CD4-positive, alpha-beta T cell (primary cell): ENCODE results near the gene KRT33B. TPM values are rescaled to one million over a fixed set of nuclear protein-coding genes. Genes with fewer than 3 reads are reported as not detected.
A peak's percentile ranks its signal among the peaks of the same experiment; 100 is the strongest.

Experiments
- ATAC-seq: fragments of 200-7000 bp; cut with Tn5 transposase; one replicate; pipeline ENCODE4 v1.10.0; 2022; ENCODE audit warnings: mild to moderate bottlenecking; ENCODE audit not compliant: poor library complexity
- CTCF ChIA-PET: fragments of 350-600 bp; sonication (Branson Sonifier 250); formaldehyde crosslinking; loops from one replicate; lab custom pipeline; 2021; ENCODE audit warnings: antibody characterized with exemption, inconsistent platforms; lab: Charles Lee
- POLR2A ChIA-PET: fragments of 350-600 bp; sonication (Branson Sonifier 250); formaldehyde crosslinking; loops from one replicate; lab custom pipeline; 2021; ENCODE audit warnings: antibody characterized with exemption, inconsistent platforms; lab: Charles Lee
- DNase-seq, 14 experiments: peaks; one replicate each; pipeline ENCODE4 v3.0.0-alpha.2; 2013 to 2020; ENCODE audit warnings: mixed read lengths in 2 of 14
- H3K27ac ChIP-seq, 2 donors: one replicate each; pipeline versions ENCODE4 v1.5.1 to v1.7.0; 2013; ENCODE audit warnings: low read length in 2 of 2, low read depth in 1 of 2, mild to moderate bottlenecking in 1 of 2
- H3K27me3 ChIP-seq, 2 experiments: 1 replicate in 1 of 2; 2 replicates in 1 of 2; pipeline versions ENCODE4 v1.6.1 to v1.7.0; 2013; ENCODE audit warnings: low read length in 2 of 2, control low read depth in 1 of 2, mild to moderate bottlenecking in 1 of 2, moderate library complexity in 1 of 2; ENCODE audit not compliant: insufficient read depth in 2 of 2, control insufficient read depth in 1 of 2
- H3K36me3 ChIP-seq: one replicate; pipeline ENCODE4 v1.6.1; 2013; ENCODE audit warnings: low read length, control low read depth; ENCODE audit not compliant: insufficient read depth
- H3K4me1 ChIP-seq: one replicate; pipeline ENCODE4 v1.6.1; 2013; ENCODE audit warnings: low read length, control low read depth; ENCODE audit not compliant: insufficient read depth
- H3K4me3 ChIP-seq: one replicate; pipeline ENCODE4 v1.5.1; 2013; ENCODE audit warnings: mild to moderate bottlenecking, low read length, moderate library complexity
- H3K9me3 ChIP-seq, 2 experiments: 1 replicate in 1 of 2; 2 replicates in 1 of 2; pipeline versions ENCODE4 v1.6.1 to v1.7.0; 2013; ENCODE audit warnings: low read length in 2 of 2, mild to moderate bottlenecking in 2 of 2, control low read depth in 1 of 2, moderate library complexity in 1 of 2; ENCODE audit not compliant: control insufficient read depth in 1 of 2, insufficient read depth in 1 of 2
- H3K27ac Mint-ChIP-seq: one replicate; pipeline ENCODE4 v1.8.0; 2020; ENCODE audit warnings: mixed read lengths
- H3K27me3 Mint-ChIP-seq: one replicate; pipeline ENCODE4 v1.8.0; 2021; ENCODE audit warnings: mixed read lengths
- H3K36me3 Mint-ChIP-seq: one replicate; pipeline ENCODE4 v1.8.0; 2021; ENCODE audit warnings: low read depth, mixed read lengths
- H3K4me1 Mint-ChIP-seq: one replicate; pipeline ENCODE4 v1.8.0; 2021; ENCODE audit warnings: low read depth, mixed read lengths
- H3K4me3 Mint-ChIP-seq: one replicate; pipeline ENCODE4 v1.8.0; 2020; ENCODE audit warnings: mild to moderate bottlenecking, mixed read lengths
- H3K9me3 Mint-ChIP-seq: one replicate; pipeline ENCODE4 v1.8.0; 2020; ENCODE audit warnings: mixed read lengths
- intact Hi-C, 2 experiments: fragments of 100-400 bp; cut with DNase I in 1 of 2; cut with micrococcal nuclease in 1 of 2; formaldehyde crosslinking; loops; one replicate each; pipeline versions ENCODE4 v1.15.1 to v1.9.0; 2023 to 2025; cut with DNase I, micrococcal nuclease
- total RNA-seq, 174 experiments: library from RNA in 2 of 174; stranded (reverse) in 2 of 174; gene quantifications; one replicate each; pipeline ENCODE4 v1.2.3 and lab custom pipeline; 2021 to 2026
- TF ChIP-seq, protein P1 (sequence below): fragments of 200-600 bp; IDR thresholded peaks from one replicate; pipeline ENCODE4 v1.8.0; 2022; ENCODE audit warnings: antibody characterized with exemption, mild to moderate bottlenecking

KRT33B gene
- total RNA-seq, 2 experiments from 2014 or later = not detected

GRCh38 chr17:41343029-41343428 is 26.6 kb downstream of the KRT33B start:
- H3K4me3 ChIP-seq = no peak overlapping the region
- H3K27me3 ChIP-seq = no peaks in the 10 kb centered on the region
- TF ChIP-seq, protein P1, sequence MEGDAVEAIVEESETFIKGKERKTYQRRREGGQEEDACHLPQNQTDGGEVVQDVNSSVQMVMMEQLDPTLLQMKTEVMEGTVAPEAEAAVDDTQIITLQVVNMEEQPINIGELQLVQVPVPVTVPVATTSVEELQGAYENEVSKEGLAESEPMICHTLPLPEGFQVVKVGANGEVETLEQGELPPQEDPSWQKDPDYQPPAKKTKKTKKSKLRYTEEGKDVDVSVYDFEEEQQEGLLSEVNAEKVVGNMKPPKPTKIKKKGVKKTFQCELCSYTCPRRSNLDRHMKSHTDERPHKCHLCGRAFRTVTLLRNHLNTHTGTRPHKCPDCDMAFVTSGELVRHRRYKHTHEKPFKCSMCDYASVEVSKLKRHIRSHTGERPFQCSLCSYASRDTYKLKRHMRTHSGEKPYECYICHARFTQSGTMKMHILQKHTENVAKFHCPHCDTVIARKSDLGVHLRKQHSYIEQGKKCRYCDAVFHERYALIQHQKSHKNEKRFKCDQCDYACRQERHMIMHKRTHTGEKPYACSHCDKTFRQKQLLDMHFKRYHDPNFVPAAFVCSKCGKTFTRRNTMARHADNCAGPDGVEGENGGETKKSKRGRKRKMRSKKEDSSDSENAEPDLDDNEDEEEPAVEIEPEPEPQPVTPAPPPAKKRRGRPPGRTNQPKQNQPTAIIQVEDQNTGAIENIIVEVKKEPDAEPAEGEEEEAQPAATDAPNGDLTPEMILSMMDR = no peak
- POLR2A ChIA-PET = interaction anchor here (5.6 kb wide), 1 partner anchor 35 kb away, joined by 61 read pairs; the partner anchor contains the start of gene KRTAP16-1
- DNase-seq = no peak
- peaks cover 52% of the 10 kb centered on the region for H3K4me1 ChIP-seq
- H3K9me3 ChIP-seq = peaks cover 0 to 13% of the 10 kb centered on the region in 2 experiments
- no peaks in the 10 kb centered on the region for H3K27me3 Mint-ChIP-seq
- H3K36me3 Mint-ChIP-seq = peaks cover 26% of the 10 kb centered on the region
- H3K4me1 Mint-ChIP-seq = peaks cover 66% of the 10 kb centered on the region
- no peaks in the 10 kb centered on the region for H3K36me3 ChIP-seq
- peaks cover 3% of the 10 kb centered on the region for H3K9me3 Mint-ChIP-seq
- intact Hi-C loops = no loop called here
- ATAC-seq = no peak
- CTCF ChIA-PET = no interaction called here
- peak overlapping the region; percentile 94 for H3K27ac Mint-ChIP-seq
- no peak overlapping the region for H3K27ac ChIP-seq
- H3K4me3 Mint-ChIP-seq = peak overlapping the region; percentile 3

- H3K36me3 Mint-ChIP-seq = peaks cover 26% of the 10 kb centered on the region
- H3K27me3 Mint-ChIP-seq = no peaks in the 10 kb centered on the region
- H3K27ac Mint-ChIP-seq = peak overlapping the region; percentile 94
- Histone ChIP-seq H3K27me3 (no peaks in the 10 kb centered on the region), H3K9me3 (peaks cover 0 to 13% of the 10 kb centered on the region in 2 experiments), H3K4me3 (no peak overlapping the region), H3K27ac (peak overlapping the region; percentile 87 to 88), H3K36me3 (no peaks in the 10 kb centered on the region), H3K4me1 (peaks cover 66% of the 10 kb centered on the region)
- peak in 13 of 14 experiments; percentile 39 to 87 (median 55) for DNase-seq
- TF ChIP-seq, protein P1 = no peak
- intact Hi-C loops = no loop called here
- ATAC-seq = peak; percentile 46
- CTCF ChIA-PET = no interaction called here
- H3K4me1 Mint-ChIP-seq = peaks cover 71% of the 10 kb centered on the region
- peak overlapping the region; percentile 64 for H3K4me3 Mint-ChIP-seq
- POLR2A ChIA-PET = interaction anchor here (0.5 to 5.6 kb wide), 10 partner anchors 8 to 409 kb away, joined by 3 to 61 read pairs (median 4); partner anchors contain the start of genes EIF1, KRT33A and KRTAP16-1
- H3K9me3 Mint-ChIP-seq = peaks cover 3% of the 10 kb centered on the region
These were observed 28.4 kb downstream of the KRT33B start for GRCh38 chr17:41340934-41341861.

- no peaks in the 10 kb centered on the region for H3K36me3 ChIP-seq
- no peak for ATAC-seq
- ChIA-PET CTCF (interaction anchor here (1.5 kb wide), 1 partner anchor 208 kb away, joined by 4 read pairs; no protein-coding TSS in a partner anchor), POLR2A (interaction anchor here (1.1 to 5.6 kb wide), 5 partner anchors 8 to 208 kb away, joined by 3 to 61 read pairs (median 5); partner anchors contain the start of gene KRTAP16-1)
- no peak overlapping the region for H3K4me3 ChIP-seq
- H3K4me1 ChIP-seq = peaks cover 73% of the 10 kb centered on the region
- Mint-ChIP-seq H3K4me1 (peaks cover 78% of the 10 kb centered on the region), H3K27ac (peak overlapping the region; percentile 94), H3K4me3 (peak overlapping the region; percentile 64), H3K9me3 (peaks cover 3% of the 10 kb centered on the region), H3K27me3 (no peaks in the 10 kb centered on the region), H3K36me3 (peaks cover 26% of the 10 kb centered on the region)
- peak in 1 of 14 experiments; percentile 23 for DNase-seq
- peaks cover 0 to 13% of the 10 kb centered on the region in 2 experiments for H3K9me3 ChIP-seq
- peak overlapping the region; percentile 87 to 88 for H3K27ac ChIP-seq
- TF ChIP-seq, protein P1 = no peak
- H3K27me3 ChIP-seq = no peaks in the 10 kb centered on the region
- intact Hi-C loops = no loop called here
These were observed 29.1 kb downstream of the KRT33B start for GRCh38 chr17:41340494-41340893.
